Activated naive CD4-positive, alpha-beta T cell treated with anti-CD3 and anti-CD28 coated beads for 36 hours (primary cell): ENCODE results near the gene AGPAT2. TPM values are rescaled to one million over a fixed set of nuclear protein-coding genes. Genes with fewer than 3 reads are reported as not detected.

Source experiments
- CTCF ChIA-PET: fragments of 350-600 bp; sonication (Branson Sonifier 250); formaldehyde crosslinking; loops from one replicate; lab custom pipeline; 2021; ENCODE audit warnings: antibody characterized with exemption; lab: Charles Lee
- DNase-seq: peaks from one replicate; pipeline ENCODE4 v3.0.0-alpha.2; 2020
- H3K27ac Mint-ChIP-seq: one replicate; pipeline ENCODE4 v1.8.0; 2021; ENCODE audit warnings: mild to moderate bottlenecking, mixed read lengths
- H3K27me3 Mint-ChIP-seq: one replicate; pipeline ENCODE4 v1.8.0; 2021; ENCODE audit warnings: low read depth, mixed read lengths
- H3K36me3 Mint-ChIP-seq: one replicate; pipeline ENCODE4 v1.8.0; 2021; ENCODE audit warnings: low read depth, mixed read lengths
- H3K4me1 Mint-ChIP-seq: one replicate; pipeline ENCODE4 v1.8.0; 2021; ENCODE audit warnings: low read depth, mixed read lengths
- H3K4me3 Mint-ChIP-seq: one replicate; pipeline ENCODE4 v1.8.0; 2021; ENCODE audit warnings: mild to moderate bottlenecking, moderate library complexity, mixed read lengths
- H3K9me3 Mint-ChIP-seq: one replicate; pipeline ENCODE4 v1.8.0; 2021; ENCODE audit warnings: mixed read lengths
- intact Hi-C: fragments of 100-400 bp; cut with micrococcal nuclease; formaldehyde crosslinking; loops from one replicate; pipeline ENCODE4 v1.15.1; 2023
- total RNA-seq, 2 experiments: library from RNA; stranded (reverse); gene quantifications; one replicate each; pipeline ENCODE4 v1.2.3, GENCODE V29; 2021

AGPAT2 gene
- total RNA-seq, 2 experiments from 2014 or later: 8.7 to 9.4 TPM

- H3K4me1 Mint-ChIP-seq: peaks cover 3% of the 10 kb centered on the region
- CTCF ChIA-PET: no interaction called here
- H3K27me3 Mint-ChIP-seq: peaks cover 2% of the 10 kb centered on the region
- H3K4me3 Mint-ChIP-seq: peak overlapping the region; percentile 11
- intact Hi-C loops: no loop called here
- H3K27ac Mint-ChIP-seq: no peak overlapping the region
- no peaks in the 10 kb centered on the region for H3K36me3 Mint-ChIP-seq
- no peaks in the 10 kb centered on the region for H3K9me3 Mint-ChIP-seq
- no peak for DNase-seq
Observed at GRCh38 chr9:136689108-136689460, 1.8 kb upstream of the AGPAT2 start.

GRCh38 chr9:136688274-136689107 is 1.2 kb upstream of the AGPAT2 start:
- no peak overlapping the region for H3K27ac Mint-ChIP-seq

GRCh38 chr9:136687721-136688223 is 515 bp upstream of the AGPAT2 start:
- H3K4me3 Mint-ChIP-seq: peak overlapping the region; percentile 18
- peaks cover 3% of the 10 kb centered on the region for H3K4me1 Mint-ChIP-seq
- no peaks in the 10 kb centered on the region for H3K9me3 Mint-ChIP-seq
- DNase-seq: no peak
- no peak overlapping the region for H3K27ac Mint-ChIP-seq
- H3K36me3 Mint-ChIP-seq: no peaks in the 10 kb centered on the region
- intact Hi-C loops: loop anchor here (2.0 kb wide), 1 partner anchor 41 kb away; no protein-coding TSS in a partner anchor
- H3K27me3 Mint-ChIP-seq: no peaks in the 10 kb centered on the region
- CTCF ChIA-PET: no interaction called here

More at GRCh38 chr9:136688274-136689107, 1.2 kb upstream of the AGPAT2 start:
- Mint-ChIP-seq H3K9me3 (no peaks in the 10 kb centered on the region), H3K36me3 (no peaks in the 10 kb centered on the region), H3K27me3 (peaks cover 2% of the 10 kb centered on the region), H3K4me1 (peaks cover 3% of the 10 kb centered on the region), H3K4me3 (peak overlapping the region; percentile 18)
- no peak for DNase-seq
- CTCF ChIA-PET: no interaction called here
- intact Hi-C loops: no loop called here

GRCh38 chr9:136686534-136686793 is 793 bp downstream of the AGPAT2 start:
- intact Hi-C loops: loop anchor here (2.0 kb wide), 1 partner anchor 42 kb away; no protein-coding TSS in a partner anchor
- Mint-ChIP-seq H3K9me3 (no peaks in the 10 kb centered on the region), H3K27me3 (no peaks in the 10 kb centered on the region), H3K4me1 (peaks cover 3% of the 10 kb centered on the region), H3K4me3 (peak overlapping the region; percentile 74), H3K27ac (no peak overlapping the region), H3K36me3 (no peaks in the 10 kb centered on the region)
- no peak for DNase-seq
- CTCF ChIA-PET: interaction anchor here (1.1 kb wide), 1 partner anchor 15 kb away, joined by 3 read pairs; no protein-coding TSS in a partner anchor

- Mint-ChIP-seq H3K27me3 (no peaks in the 10 kb centered on the region), H3K4me3 (peak overlapping the region; percentile 74), H3K9me3 (no peaks in the 10 kb centered on the region), H3K27ac (no peak overlapping the region), H3K36me3 (no peaks in the 10 kb centered on the region), H3K4me1 (peaks cover 3% of the 10 kb centered on the region)
- intact Hi-C loops: loop anchor here (2.0 kb wide), 1 partner anchor 43 kb away; no protein-coding TSS in a partner anchor
- CTCF ChIA-PET: interaction anchor here (0.6 to 1.1 kb wide), 2 partner anchors 14 to 840 kb away, joined by 3 to 4 read pairs; no protein-coding TSS in a partner anchor
- no peak for DNase-seq
Observed at GRCh38 chr9:136685790-136686533, 1.3 kb downstream of the AGPAT2 start.

- no peak for DNase-seq
- H3K4me1 Mint-ChIP-seq: peaks cover 3% of the 10 kb centered on the region
- H3K9me3 Mint-ChIP-seq: no peaks in the 10 kb centered on the region
- no peak overlapping the region for H3K27ac Mint-ChIP-seq
- CTCF ChIA-PET: interaction anchor here (1.1 kb wide), 1 partner anchor 14 kb away, joined by 3 read pairs; no protein-coding TSS in a partner anchor
- H3K4me3 Mint-ChIP-seq: no peak overlapping the region
- intact Hi-C loops: no loop called here
- no peaks in the 10 kb centered on the region for H3K27me3 Mint-ChIP-seq
- no peaks in the 10 kb centered on the region for H3K36me3 Mint-ChIP-seq
Observed at GRCh38 chr9:136685216-136685615, 2.0 kb downstream of the AGPAT2 start.

GRCh38 chr9:136684799-136685198 is 2.5 kb downstream of the AGPAT2 start:
- H3K4me3 Mint-ChIP-seq: no peak overlapping the region
- no peaks in the 10 kb centered on the region for H3K36me3 Mint-ChIP-seq
- no peak overlapping the region for H3K27ac Mint-ChIP-seq
- no peaks in the 10 kb centered on the region for H3K27me3 Mint-ChIP-seq
- CTCF ChIA-PET: no interaction called here
- intact Hi-C loops: no loop called here
- H3K4me1 Mint-ChIP-seq: peaks cover 3% of the 10 kb centered on the region
- no peaks in the 10 kb centered on the region for H3K9me3 Mint-ChIP-seq
- no peak for DNase-seq

- H3K36me3 Mint-ChIP-seq: no peaks in the 10 kb centered on the region
- H3K27me3 Mint-ChIP-seq: no peaks in the 10 kb centered on the region
- no peaks in the 10 kb centered on the region for H3K9me3 Mint-ChIP-seq
- peaks cover 3% of the 10 kb centered on the region for H3K4me1 Mint-ChIP-seq
- H3K4me3 Mint-ChIP-seq: no peak overlapping the region
- no peak for DNase-seq
- intact Hi-C loops: no loop called here
- H3K27ac Mint-ChIP-seq: no peak overlapping the region
- CTCF ChIA-PET: no interaction called here
Observed at GRCh38 chr9:136684339-136684738, 2.9 kb downstream of the AGPAT2 start.

GRCh38 chr9:136683755-136684154 is 3.5 kb downstream of the AGPAT2 start:
- no peak for DNase-seq
- Mint-ChIP-seq H3K9me3 (no peaks in the 10 kb centered on the region), H3K4me1 (peaks cover 3% of the 10 kb centered on the region), H3K4me3 (no peak overlapping the region), H3K36me3 (no peaks in the 10 kb centered on the region), H3K27ac (no peak overlapping the region), H3K27me3 (no peaks in the 10 kb centered on the region)
- intact Hi-C loops: no loop called here
- CTCF ChIA-PET: interaction anchor here (0.5 kb wide), 1 partner anchor 195 kb away, joined by 3 read pairs; no protein-coding TSS in a partner anchor

- no peak for DNase-seq
- intact Hi-C loops: no loop called here
- CTCF ChIA-PET: interaction anchor here (0.5 to 1.6 kb wide), 3 partner anchors 11 to 194 kb away, joined by 3 to 4 read pairs (median 4); no protein-coding TSS in a partner anchor
- no peaks in the 10 kb centered on the region for H3K36me3 Mint-ChIP-seq
- H3K4me1 Mint-ChIP-seq: peaks cover 3% of the 10 kb centered on the region
- no peak overlapping the region for H3K27ac Mint-ChIP-seq
- no peaks in the 10 kb centered on the region for H3K9me3 Mint-ChIP-seq
- H3K4me3 Mint-ChIP-seq: no peak overlapping the region
- no peaks in the 10 kb centered on the region for H3K27me3 Mint-ChIP-seq
Observed at GRCh38 chr9:136683173-136683745, 4.0 kb downstream of the AGPAT2 start.

- intact Hi-C loops: no loop called here
- no peaks in the 10 kb centered on the region for H3K9me3 Mint-ChIP-seq
- no peaks in the 10 kb centered on the region for H3K27me3 Mint-ChIP-seq
- DNase-seq: no peak
- no peak overlapping the region for H3K4me3 Mint-ChIP-seq
- peaks cover 3% of the 10 kb centered on the region for H3K4me1 Mint-ChIP-seq
- no peaks in the 10 kb centered on the region for H3K36me3 Mint-ChIP-seq
- CTCF ChIA-PET: interaction anchor here (1.3 to 1.6 kb wide), 2 partner anchors 10 to 11 kb away, joined by 4 read pairs; no protein-coding TSS in a partner anchor
- H3K27ac Mint-ChIP-seq: no peak overlapping the region
Observed at GRCh38 chr9:136682710-136683109, 4.5 kb downstream of the AGPAT2 start.
